Stimulated activated CD4-positive, alpha-beta T cell treated with anti-CD3 and anti-CD28 coated beads, Interleukin-15, amount 100 ng/mL, for 1 hour (primary cell): ENCODE data around the gene TECR.
"Not testable (repeated sequence)": the region's sequence is repeated elsewhere in the genome, so short reads cannot be mapped to it uniquely, and the experiment has no call there.

ENCODE experiments used
- DNase-seq, 2 donors: peaks; one replicate each; pipeline ENCODE4 v3.0.0-alpha.2; 2020; ENCODE audit warnings: low read depth in 1 of 2, low spot score in 1 of 2

The TECR gene

GRCh38 chr19:14559916-14560775 is 30.8 kb downstream of the TECR start:
- DNase-seq, result no peak

GRCh38 chr19:14560776-14561108 is 31.3 kb downstream of the TECR start:
- no peak for DNase-seq

GRCh38 chr19:14561249-14561648 is 31.9 kb downstream of the TECR start:
- no peak for DNase-seq

DNA sequence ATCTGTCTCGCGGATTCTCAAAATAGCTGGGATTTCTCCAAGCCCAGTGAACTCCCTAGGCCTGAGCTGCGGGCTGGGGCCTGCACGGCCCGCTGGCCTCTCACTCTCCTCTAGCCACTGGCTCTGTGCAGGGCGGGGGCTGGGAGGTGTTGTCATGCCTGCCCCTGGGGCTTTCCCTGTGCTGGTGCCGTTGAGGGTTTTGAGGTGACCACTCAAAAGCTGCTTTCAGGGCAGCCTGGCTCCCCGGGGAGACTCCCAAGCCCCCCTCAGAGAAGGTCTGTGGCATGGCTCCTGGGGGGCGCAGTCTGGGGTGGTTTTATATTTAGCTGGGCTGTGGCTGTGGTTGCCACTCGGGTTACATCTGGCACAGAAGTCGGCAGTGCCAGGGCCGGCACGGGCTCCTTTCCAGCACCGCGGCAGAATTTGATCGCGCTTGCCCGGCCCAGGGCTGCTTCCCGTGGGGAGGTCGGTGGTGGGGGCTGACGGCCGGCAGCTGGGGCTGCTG is 32.5 kb downstream of the TECR start:
- no peak for DNase-seq

GRCh38 chr19:14562660-14563589 is 33.5 kb downstream of the TECR start:
- DNase-seq, result no peak

- DNase-seq, result no peak
Observed at GRCh38 chr19:14563590-14563926, 34.2 kb downstream of the TECR start.

- DNase-seq, result peak in 1 of 2 donors; percentile 34
Observed at GRCh38 chr19:14563989-14564651, 34.7 kb downstream of the TECR start.

DNA sequence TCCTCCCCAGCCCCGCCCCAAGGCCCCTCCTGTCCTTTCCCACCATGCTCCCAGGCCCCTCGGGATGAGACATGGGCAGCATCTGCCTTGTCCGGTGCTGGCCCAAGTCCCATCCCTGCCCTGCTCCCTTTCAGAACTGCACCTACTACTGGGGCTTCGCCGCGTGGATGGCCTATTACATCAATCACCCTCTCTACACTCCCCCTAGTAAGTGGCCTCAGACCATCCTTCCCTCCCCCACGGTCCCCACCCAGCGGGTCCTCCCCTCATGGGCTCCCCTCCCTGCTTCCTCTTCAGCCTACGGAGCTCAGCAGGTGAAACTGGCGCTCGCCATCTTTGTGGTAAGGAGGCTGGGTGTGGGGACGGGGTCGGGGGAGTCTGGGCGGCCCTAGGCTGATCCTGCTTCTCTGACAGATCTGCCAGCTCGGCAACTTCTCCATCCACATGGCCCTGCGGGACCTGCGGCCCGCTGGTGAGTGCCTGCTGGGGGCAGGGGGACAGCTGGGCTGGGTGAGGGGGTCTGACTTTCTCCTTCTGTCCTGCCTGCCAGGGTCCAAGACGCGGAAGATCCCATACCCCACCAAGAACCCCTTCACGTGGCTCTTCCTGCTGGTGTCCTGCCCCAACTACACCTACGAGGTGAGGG is 35.4 kb downstream of the TECR start:
- not testable (repeated sequence) for DNase-seq

DNA sequence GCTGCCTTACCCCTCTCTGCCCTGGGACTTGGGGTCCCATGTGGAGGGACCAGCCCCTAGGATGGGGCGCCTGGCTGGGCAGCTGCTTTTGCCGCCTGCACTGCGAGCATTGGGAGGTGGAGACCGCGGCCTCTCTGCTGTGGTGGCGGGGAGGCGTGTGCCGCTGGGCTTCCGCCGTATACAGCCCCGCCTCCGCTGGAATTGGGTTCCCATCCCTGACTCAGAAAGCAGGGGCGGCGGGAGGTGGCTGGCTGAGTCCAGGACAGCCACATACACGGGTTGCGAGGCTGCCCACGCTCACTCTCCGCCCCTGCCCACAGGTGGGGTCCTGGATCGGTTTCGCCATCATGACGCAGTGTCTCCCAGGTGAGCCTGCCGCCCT is 35.9 kb downstream of the TECR start:
- no peak for DNase-seq

GRCh38 chr19:14565765-14566711 is 36.6 kb downstream of the TECR start:
- DNase-seq, result no peak

GRCh38 chr19:14566712-14567077 is 37.3 kb downstream of the TECR start:
- DNase-seq, result no peak

GRCh38 chr19:14567079-14567478 is 37.7 kb downstream of the TECR start:
- no peak for DNase-seq

DNA sequence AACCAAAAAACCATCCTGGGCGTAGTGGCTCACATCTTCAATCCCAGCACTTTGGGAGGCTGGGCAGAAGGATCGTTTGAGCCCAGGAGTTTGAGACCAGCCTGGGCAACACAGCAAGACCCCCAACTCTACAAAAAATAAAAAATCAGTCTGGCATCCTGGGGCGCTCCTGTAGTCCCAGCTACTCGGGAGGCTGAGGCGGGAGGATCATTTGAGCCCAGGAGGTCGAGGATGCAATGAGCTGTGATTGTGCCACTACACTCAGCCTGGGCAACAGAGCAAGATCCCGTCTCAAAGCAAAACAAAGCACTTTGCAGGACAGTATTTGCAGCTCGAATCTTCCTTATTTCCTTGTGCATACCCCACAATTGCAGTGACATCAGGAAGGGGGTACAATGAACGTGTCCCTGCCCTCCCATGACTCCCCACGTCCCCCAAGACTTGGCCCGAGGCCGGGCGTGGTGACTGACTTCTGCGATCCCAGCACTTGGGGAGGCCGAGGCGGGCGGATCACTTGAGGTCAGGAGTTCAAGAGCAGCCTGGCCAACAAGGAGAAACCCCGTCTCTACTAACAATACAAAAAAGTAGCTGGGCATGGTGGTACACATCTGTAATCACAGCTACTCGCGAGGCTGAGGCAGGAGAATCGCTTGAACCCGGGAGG is 41.6 kb downstream of the TECR start:
- DNase-seq, result no peak

DNA sequence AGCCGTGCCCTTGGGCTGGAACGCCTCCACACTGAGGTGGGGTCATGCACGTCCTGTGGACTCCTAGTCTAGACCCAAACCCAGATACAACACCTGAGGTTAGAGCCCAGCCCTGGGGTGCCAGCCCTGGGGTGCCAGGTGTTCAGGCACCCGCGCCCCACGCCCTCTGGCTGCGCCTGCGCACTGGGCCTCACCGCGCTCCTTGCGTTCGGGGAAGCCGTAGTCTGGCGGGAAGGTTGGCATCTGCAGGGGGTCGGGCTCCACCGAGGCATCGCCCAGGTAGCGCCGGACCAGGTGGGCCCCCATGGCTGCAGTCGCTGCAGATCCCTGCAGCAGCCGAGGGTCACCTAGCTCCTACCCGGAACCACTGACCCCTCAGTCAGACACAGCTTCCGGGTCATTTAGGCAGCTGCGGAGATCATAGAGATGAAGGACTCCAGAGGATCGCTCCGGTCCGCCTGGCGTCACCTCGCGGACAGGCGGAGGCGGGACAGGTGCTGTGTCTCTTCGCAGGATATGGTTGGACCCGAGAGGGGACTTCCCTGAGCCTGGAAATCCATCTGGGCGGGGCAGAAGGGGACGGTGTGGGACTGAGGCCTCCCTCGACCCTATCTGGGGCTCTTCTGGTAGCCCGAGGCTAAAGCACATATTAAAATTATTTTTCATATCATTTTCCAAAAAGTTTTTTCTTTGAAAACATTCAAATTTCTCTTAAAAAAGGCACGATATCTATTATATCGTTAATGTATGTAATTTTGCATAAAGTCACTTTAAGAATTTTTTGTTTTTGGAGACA is 42.5 kb downstream of the TECR start, which contains the start of gene NDUFB7:
Gene NDUFB7, minus strand, starts transcription at position 372 of the 796 bp plus-strand sequence. Its CDS starts 66 bp downstream, at position 306.
- peak; percentile 75 to 76 for DNase-seq

DNA sequence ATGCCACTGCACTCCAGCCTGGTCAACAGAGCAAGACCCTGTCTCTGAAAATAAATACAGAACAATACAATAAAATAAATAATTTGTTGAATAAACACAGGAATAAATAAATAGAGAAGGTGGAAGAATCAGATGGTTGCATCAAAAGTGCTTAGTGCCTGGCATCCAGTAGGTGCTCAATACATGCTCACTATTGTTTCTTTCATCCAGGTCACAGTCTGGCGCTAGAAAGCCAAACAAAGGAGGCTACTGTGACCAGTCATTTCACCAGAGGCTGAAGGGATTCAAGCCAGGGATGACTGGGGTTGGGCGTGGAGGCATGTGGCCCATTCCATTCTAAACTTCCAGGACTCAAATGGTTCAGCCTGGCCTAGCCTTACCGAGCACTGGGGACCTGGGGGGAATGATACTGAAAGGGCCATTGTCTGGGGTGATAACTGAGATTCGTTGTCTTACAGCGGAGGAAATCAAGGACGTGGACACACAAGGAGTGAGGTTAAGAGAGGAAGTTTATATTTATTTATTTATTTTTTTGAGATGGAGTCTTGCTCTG is 46.1 kb downstream of the TECR start:
- no peak for DNase-seq

- no peak for DNase-seq
Observed at GRCh38 chr19:14576363-14576762, 47.0 kb downstream of the TECR start.

- no peak for DNase-seq
Observed at GRCh38 chr19:14577264-14577663, 47.9 kb downstream of the TECR start.

GRCh38 chr19:14577885-14578427 is 48.6 kb downstream of the TECR start:
- no peak for DNase-seq
